Mesothelial cell of epicardium (in vitro differentiated cells): ENCODE results near the gene OR5B3. TPM values are rescaled to one million over a fixed set of nuclear protein-coding genes. Genes with fewer than 3 reads are reported as not detected.

Experiments used
- DNase-seq, 2 experiments: peaks; one replicate each; pipeline ENCODE4 v3.0.0; 2021; ENCODE audit warnings: low spot score in 2 of 2; ENCODE audit not compliant: unreplicated experiment in 2 of 2
- H3K27ac Mint-ChIP-seq: 2 replicates; pipeline ENCODE4 v1.8.0; 2021; ENCODE audit warnings: mixed read lengths
- H3K27me3 Mint-ChIP-seq: 2 replicates; pipeline ENCODE4 v1.8.0; 2021; ENCODE audit warnings: low read depth, mixed read lengths
- H3K36me3 Mint-ChIP-seq: 2 replicates; pipeline ENCODE4 v1.8.0; 2021; ENCODE audit warnings: mixed read lengths
- H3K4me1 Mint-ChIP-seq: 2 replicates; pipeline ENCODE4 v1.8.0; 2021; ENCODE audit warnings: mixed read lengths
- H3K4me3 Mint-ChIP-seq: 2 replicates; pipeline ENCODE4 v1.8.0; 2021; ENCODE audit warnings: mild to moderate bottlenecking, moderate library complexity, mixed read lengths
- H3K9me3 Mint-ChIP-seq: 2 replicates; pipeline ENCODE4 v1.8.0; 2021; ENCODE audit warnings: mixed read lengths
- CTCF ChIP-seq: fragments of 200-600 bp; sonication (generic); IDR thresholded peaks from one replicate; pipeline ENCODE4 v1.5.0; 2021; ENCODE audit warnings: antibody characterized with exemption; ENCODE audit not compliant: unreplicated experiment
- total RNA-seq: library from RNA; stranded (reverse); gene quantifications from 3 replicates; pipeline ENCODE4 v1.2.1, GENCODE V29; 2021

OR5B3 gene
- total RNA-seq, 1 donor from 2014 or later = not detected

GRCh38 chr11:58354727-58355126, 51.9 kb downstream of the OR5B3 start:
- no peak for TF ChIP-seq CTCF
- no peak for DNase-seq
- H3K27ac Mint-ChIP-seq = no peak overlapping the region
- no peaks in the 10 kb centered on the region for H3K4me1 Mint-ChIP-seq
- no peak overlapping the region for H3K4me3 Mint-ChIP-seq
- H3K36me3 Mint-ChIP-seq = no peaks in the 10 kb centered on the region
- no peaks in the 10 kb centered on the region for H3K9me3 Mint-ChIP-seq
- H3K27me3 Mint-ChIP-seq = no peaks in the 10 kb centered on the region

Other genes starting within 250 kb of the OR5B3 start
- not detected in 3 replicates for gene OR9Q2, start 217.8 kb downstream of the OR5B3 start, total RNA-seq
- not detected in 3 replicates for gene OR1S2, start 202.7 kb downstream of the OR5B3 start, total RNA-seq
- not detected in 3 replicates for gene OR1S1, start 194.2 kb downstream of the OR5B3 start, total RNA-seq
- gene OR10Q1, start 178.0 kb downstream of the OR5B3 start, total RNA-seq = not detected in 3 replicates
- not detected in 3 replicates for gene OR10W1, start 138.6 kb downstream of the OR5B3 start, total RNA-seq
- not detected in 3 replicates for gene OR5B17, start 47.8 kb downstream of the OR5B3 start, total RNA-seq
- not detected in 3 replicates for gene OR5B2, start 21.2 kb upstream of the OR5B3 start, total RNA-seq
- gene OR5B12, start 35.4 kb upstream of the OR5B3 start, total RNA-seq = not detected in 3 replicates
- gene OR5B21, start 101.2 kb upstream of the OR5B3 start, total RNA-seq = not detected in 3 replicates
- gene LPXN, start 169.0 kb upstream of the OR5B3 start, total RNA-seq = 5.1 to 6.2 TPM (median 5.8 TPM) in 3 replicates
- gene ZFP91, start 172.2 kb upstream of the OR5B3 start, total RNA-seq = 39.6 to 41.0 TPM (median 39.7 TPM) in 3 replicates
- gene CNTF, start 215.8 kb upstream of the OR5B3 start, total RNA-seq = 2.5 to 2.7 TPM (median 2.7 TPM) in 3 replicates